NCI-H345 treated with DMSO at 0.1 percent for 48 hours (cell line): ENCODE results near the gene NPR3.

ENCODE experiments used
- DNase-seq: peaks from one replicate; lab custom pipeline; 2025; ENCODE audit not compliant: unreplicated experiment; lab: John Stamatoyannopoulos, UW

Gene NPR3

GRCh38 chr5:32711681-32712480 lies 760 bp downstream of the NPR3 start:
- no peak for DNase-seq

DNA sequence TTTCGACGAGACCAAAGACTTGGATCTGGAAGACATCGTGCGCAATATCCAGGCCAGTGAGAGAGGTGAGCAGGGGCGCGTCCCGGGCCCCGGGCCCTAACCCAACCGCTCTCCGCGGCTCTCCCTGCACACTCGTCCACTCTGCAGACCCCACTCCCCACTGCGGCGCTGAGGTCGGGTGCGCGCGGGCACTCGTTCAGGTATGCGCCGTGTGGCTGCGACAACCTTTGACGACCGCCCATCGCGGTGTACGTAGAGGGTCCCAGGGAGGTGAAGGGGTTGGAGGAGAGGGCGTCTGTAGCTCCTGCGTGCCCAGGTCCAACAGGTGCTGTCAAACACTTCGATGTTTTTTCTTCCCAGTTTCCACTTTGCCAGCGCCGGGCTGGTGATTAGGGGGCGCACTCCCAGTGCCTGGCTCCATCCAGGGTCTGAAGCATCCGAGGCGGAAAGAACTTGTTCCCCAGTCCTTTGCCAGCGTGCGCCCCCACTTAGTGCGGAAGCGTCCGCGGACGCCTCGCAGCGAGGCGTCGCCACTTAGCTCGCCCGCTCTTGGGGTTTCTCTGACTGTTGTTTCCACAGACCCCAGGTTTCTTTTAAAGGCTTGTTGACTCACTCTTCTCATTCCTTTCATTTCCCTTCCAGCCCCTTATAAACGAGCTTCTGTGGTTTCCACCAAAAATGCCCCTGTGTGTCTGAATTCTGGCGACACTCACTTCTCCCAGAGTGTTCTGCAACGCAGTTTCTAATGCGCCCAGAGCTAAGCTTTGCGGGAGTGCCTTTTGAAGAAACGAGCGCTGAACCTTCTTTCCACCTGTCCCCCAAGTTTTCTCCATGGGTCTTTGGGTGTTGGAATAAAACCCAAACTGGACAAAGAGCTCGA lies 1.6 kb downstream of the NPR3 start:
- DNase-seq = no peak

DNA sequence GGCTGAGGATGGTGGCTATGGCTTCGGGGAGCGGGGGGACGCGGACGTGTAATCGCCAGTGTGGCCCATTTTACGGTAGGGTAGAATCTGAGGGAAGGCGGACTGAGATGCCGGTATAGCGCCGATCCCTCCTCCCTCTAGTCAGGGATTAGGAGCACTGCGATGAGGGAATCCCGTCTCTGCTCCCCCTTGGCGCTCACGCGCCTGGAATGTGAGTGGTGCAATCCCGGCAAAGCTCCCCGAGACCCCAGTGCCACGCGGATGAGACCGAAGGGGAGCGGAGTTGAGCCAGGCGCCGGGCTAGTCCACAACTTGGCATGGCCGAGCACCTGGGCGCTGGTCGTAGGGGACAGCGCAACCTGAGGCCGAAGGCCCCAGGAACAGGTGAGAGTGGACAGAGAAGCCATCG lies 2.2 kb downstream of the NPR3 start:
- DNase-seq = no peak

DNA sequence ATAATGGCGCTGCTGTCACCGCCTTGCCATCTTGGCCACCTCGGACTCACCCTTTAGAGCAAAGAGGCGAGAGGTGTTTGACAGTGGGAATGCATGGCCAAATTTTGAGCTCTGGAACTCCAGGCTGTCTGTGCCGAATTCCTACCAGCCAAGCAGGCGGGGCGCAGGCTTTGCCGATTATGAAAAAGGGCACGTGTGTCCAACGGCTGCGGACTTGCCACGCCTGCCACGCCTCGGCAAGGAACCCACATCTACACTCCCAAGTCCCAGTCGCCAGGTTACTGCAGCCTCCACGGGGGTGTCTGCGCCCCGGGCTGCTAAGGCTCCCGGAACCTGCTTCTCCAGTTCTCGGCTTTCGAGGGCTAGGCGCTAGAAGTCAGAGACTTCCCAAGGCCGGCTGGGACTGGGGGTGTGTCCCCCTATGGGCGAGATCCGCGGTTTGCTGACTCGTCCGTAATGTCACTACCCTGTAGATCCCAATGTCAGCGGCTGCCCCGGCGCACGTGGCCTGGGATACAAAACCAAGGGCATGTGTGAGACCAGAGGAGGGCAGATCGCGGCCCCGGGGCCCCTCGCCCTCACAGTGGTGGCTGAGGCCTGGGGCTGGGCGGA lies 2.8 kb downstream of the NPR3 start:
- DNase-seq = no peak

DNA sequence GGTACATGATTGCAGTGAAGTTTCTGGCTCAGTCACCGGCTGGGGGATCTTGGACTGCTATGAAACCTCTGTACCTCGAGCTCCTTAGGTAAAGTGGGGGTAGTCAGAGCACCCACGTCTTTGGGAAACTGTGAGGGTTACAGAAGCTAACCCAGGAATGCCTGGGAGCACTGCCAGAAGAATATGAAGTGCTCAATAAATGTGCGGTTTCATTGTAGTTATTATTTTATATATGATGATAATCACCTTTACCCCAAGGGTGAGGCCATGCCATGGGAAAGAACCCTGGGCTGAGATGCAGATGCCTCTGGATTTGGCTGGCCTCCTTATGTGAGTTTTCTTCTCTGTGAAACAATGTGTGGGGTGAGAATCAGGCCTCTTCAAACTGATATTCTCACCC lies 3.7 kb downstream of the NPR3 start:
- no peak for DNase-seq

- DNase-seq = no peak
Observed at GRCh38 chr5:32720300-32720699, 9.2 kb downstream of the NPR3 start.

DNA sequence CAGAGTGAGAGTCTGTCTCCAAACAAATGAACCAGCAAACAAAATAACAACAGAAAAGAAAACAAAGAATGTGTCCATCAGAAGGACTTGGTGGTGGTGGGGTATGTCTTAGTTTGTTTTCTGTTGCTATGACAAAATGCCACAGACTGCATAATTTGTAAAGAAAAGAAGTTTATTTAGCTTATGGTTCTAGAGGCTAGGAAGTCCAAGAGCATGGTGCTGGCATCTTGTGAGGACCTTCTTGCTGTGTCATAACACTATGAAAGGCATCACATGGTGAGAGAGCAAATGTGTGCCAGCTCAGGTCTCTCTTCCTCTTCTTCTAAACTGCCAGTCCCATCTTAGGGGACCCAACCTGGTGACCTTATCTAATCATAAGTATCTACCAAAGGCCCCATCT lies 10.5 kb downstream of the NPR3 start:
- no peak for DNase-seq

GRCh38 chr5:32722957-32723356 lies 11.8 kb downstream of the NPR3 start:
- DNase-seq = no peak

GRCh38 chr5:32724526-32724925 lies 13.4 kb downstream of the NPR3 start:
- no peak for DNase-seq

GRCh38 chr5:32726086-32726557 lies 15.0 kb downstream of the NPR3 start:
- DNase-seq = no peak

- no peak for DNase-seq
Observed at GRCh38 chr5:32729651-32730050, 18.5 kb downstream of the NPR3 start.

GRCh38 chr5:32733590-32734340 lies 22.6 kb downstream of the NPR3 start:
- DNase-seq = no peak

DNA sequence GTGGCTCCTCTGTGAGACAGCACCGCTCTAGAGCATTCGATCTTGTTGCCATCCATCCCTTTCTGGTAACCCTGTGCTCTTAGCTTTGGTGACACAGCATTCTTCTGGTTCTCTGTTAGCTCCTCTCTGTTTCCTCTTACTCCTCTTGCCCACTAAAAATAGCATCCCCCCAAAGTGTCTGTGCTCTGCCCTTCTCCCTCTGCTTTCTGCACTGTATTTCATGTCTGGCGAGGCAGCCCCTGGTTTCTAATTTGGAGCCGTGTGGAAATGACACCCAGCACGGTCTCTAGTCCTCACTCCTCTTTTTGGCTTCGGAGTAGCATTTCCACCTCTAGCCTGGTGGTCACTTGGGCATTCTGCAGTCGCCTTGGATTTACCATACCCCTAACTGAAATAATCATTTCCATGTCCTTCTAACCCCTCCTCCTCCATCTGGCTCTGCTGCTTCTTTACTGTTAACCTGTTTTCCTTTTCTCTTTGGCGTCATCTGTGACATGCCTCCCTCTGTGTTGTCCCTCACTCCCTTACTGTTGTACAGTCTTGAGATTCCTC lies 23.8 kb downstream of the NPR3 start:
- DNase-seq = no peak

DNA sequence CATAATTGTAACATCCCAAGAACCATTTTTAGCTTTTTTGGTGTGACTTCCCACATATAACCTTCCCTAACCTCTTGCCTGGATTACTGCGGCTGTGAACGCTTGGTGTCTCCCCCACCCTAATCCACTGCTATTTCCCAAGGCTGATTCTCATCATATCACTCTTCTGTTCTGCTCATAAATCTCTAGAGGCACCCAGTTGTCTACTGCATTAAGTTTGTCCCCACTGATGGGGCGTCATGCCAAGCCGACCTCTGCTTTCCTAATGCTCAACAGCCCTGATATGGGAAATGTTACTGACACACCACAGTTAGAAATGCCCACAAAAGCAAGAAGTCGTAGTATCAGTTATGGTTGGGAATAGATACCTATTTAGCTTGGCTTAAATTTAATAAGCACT lies 24.4 kb downstream of the NPR3 start:
- no peak for DNase-seq

DNA sequence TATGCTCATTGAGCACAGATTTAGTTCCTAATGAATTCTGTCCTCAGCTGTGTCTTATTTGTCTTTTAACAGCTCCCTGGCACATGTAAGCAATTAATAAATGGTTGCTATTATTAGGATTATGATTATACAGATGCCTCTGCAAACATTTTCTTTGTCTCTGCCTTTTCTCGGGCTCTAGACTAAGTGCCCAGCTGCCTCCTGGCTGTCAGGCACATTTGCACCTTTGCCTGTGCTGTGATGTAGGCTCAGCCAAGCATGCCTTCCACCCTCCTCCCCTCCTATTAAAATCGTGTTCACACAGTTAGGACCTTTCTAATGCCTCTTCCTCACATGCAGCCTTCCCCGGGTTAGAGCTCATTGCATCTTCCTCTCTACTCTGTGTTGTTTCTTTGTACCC lies 25.7 kb downstream of the NPR3 start:
- DNase-seq = no peak

DNA sequence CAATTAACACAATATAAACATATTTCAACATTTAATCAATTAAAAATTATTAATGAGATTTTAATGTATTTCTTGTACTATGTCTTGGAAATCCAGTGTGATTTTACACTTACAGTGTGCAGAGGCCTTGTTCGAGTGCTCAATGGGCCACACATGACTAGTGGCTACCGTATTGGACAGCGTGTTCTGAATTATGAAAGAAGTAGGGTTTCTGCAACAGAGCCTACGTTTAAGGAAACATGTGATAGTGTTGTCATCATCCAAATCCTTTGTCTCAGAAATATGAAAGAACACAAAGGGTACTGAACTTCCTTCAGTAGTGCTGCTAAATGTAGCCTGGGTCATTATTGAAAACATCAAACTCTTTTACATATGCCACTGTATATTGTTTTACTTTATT lies 29.5 kb downstream of the NPR3 start:
- DNase-seq = no peak

- DNase-seq = no peak
Observed at GRCh38 chr5:32745317-32745716, 34.2 kb downstream of the NPR3 start.

DNA sequence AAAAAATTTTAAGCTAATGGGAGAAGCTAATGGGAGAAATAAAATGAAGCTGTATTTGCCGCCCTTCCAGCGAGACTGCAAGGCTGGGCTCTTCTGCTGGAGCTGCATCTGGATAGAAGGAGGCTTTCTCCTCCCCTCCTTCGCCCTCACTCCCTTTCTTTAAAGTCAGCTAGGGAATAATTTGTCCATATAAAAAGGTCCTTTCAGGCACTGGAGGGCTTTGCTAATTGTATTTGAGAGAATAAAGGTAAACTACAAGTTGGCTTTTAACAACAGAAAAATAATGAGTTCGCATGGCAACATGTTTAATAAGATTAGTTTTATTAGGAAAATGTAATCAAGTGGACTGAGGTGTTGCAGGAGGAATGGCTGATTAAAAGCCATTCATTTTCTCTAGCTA lies 41.3 kb downstream of the NPR3 start:
- DNase-seq = no peak

GRCh38 chr5:32753051-32753450 lies 41.9 kb downstream of the NPR3 start:
- DNase-seq = no peak

GRCh38 chr5:32753765-32754164 lies 42.6 kb downstream of the NPR3 start:
- DNase-seq = no peak

- DNase-seq = no peak
Observed at GRCh38 chr5:32754284-32754683, 43.2 kb downstream of the NPR3 start.
